ENCODE data around the gene YPEL1.
"Not testable (repeated sequence)": the region's sequence is repeated elsewhere in the genome, so short reads cannot be mapped to it uniquely, and the experiment has no call there.

YPEL1 gene

DNA sequence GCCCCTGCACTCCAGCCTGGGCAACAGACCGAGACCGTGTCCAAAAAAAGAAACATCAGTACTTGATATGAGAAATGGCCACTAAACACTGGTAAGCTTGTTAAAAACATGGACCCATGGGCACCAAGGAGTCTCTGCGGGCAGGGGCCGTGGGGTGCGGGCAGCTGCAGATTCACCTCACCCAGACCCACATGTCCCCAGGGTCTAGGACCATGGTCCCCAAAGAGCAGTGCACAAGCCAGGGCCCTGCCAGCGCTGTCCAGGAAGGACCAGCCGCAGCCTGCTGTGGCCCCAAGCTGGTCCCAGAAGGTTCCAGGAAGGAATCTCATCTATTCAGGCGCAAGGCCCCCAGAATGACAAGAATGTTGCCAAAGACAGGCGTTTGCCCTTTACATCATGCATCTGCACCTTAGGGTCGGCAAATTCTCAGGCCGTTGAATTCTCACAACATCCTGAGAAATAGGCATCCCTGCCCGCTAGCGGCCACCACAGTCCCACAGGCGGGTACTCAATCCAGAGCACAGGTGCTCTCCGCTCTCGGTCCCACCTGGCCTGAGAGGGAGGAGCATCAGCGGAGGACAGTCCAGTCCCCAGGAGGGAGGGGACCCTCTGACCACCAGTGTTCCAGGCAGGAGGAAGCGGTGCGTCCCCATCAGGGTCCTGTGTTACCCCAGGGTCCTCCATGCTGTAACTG is 9.5 kb downstream of the YPEL1 start:
- peaks cover 3% of the 10 kb centered on the region; the same call in 1 of the 2 replicates for H3K36me3 ChIP-seq (ENCODE audit: insufficient read depth, low read length)
- H3K4me2 ChIP-seq (ENCODE audit: low read depth, low read length, poor library complexity, severe bottlenecking), result peak overlapping the region; percentile 26
- H3K27me3 ChIP-seq (ENCODE audit: insufficient read depth, low read length, poor library complexity, severe bottlenecking), result no peaks in the 10 kb centered on the region
- H3F3A ChIP-seq (ENCODE audit: low read depth), result no peaks in the 10 kb centered on the region
- H3K9me3 ChIP-seq (ENCODE audit: insufficient read depth, low read depth, low read length), result no peaks in the 10 kb centered on the region
- peaks cover 16% of the 10 kb centered on the region for H4K20me1 ChIP-seq (ENCODE audit: insufficient read depth, low read length, poor library complexity, severe bottlenecking)
- no peaks in the 10 kb centered on the region for H3K9me2 ChIP-seq (replicated peaks; ENCODE audit: low read depth, low read length)
- H3K79me2 ChIP-seq (ENCODE audit: insufficient read depth, low read length), result peaks cover 54% of the 10 kb centered on the region; the same call in 1 of the 2 replicates
- peaks cover 12% of the 10 kb centered on the region for H3K4me1 ChIP-seq (ENCODE audit: insufficient read depth, low read length, poor library complexity, severe bottlenecking)
- H2AFZ ChIP-seq (ENCODE audit: low read length), result no peak overlapping the region
- no peak overlapping the region for H3K9ac ChIP-seq (ENCODE audit: low read depth, low read length, poor library complexity, severe bottlenecking)
- H3K4me3 ChIP-seq (ENCODE audit: low read length, poor library complexity, severe bottlenecking), result no peak overlapping the region
- TF ChIP-seq, protein P1, sequence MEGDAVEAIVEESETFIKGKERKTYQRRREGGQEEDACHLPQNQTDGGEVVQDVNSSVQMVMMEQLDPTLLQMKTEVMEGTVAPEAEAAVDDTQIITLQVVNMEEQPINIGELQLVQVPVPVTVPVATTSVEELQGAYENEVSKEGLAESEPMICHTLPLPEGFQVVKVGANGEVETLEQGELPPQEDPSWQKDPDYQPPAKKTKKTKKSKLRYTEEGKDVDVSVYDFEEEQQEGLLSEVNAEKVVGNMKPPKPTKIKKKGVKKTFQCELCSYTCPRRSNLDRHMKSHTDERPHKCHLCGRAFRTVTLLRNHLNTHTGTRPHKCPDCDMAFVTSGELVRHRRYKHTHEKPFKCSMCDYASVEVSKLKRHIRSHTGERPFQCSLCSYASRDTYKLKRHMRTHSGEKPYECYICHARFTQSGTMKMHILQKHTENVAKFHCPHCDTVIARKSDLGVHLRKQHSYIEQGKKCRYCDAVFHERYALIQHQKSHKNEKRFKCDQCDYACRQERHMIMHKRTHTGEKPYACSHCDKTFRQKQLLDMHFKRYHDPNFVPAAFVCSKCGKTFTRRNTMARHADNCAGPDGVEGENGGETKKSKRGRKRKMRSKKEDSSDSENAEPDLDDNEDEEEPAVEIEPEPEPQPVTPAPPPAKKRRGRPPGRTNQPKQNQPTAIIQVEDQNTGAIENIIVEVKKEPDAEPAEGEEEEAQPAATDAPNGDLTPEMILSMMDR (conservative IDR thresholded peaks at IDR 0.05; ENCODE audit: low read length), result no peak
- TF ChIP-seq EZH2phosphoT487 (IDR thresholded peaks at IDR 0.05; ENCODE audit: borderline replicate concordance), result no peak

- H3K27me3 ChIP-seq (ENCODE audit: insufficient read depth, low read length, poor library complexity, severe bottlenecking); H3K4me2 ChIP-seq (ENCODE audit: low read depth, low read length, poor library complexity, severe bottlenecking); H3K9ac ChIP-seq (ENCODE audit: low read depth, low read length, poor library complexity, severe bottlenecking); H3K36me3 ChIP-seq (ENCODE audit: insufficient read depth, low read length); H3K9me3 ChIP-seq (ENCODE audit: insufficient read depth, low read depth, low read length); H3F3A ChIP-seq (ENCODE audit: low read depth); H2AFZ ChIP-seq (ENCODE audit: low read length); H3K4me3 ChIP-seq (ENCODE audit: low read length, poor library complexity, severe bottlenecking); H3K9me2 ChIP-seq (replicated peaks; ENCODE audit: low read depth, low read length): not testable (repeated sequence)
- H3K4me1 ChIP-seq (ENCODE audit: insufficient read depth, low read length, poor library complexity, severe bottlenecking), result peaks cover 12% of the 10 kb centered on the region
- H3K79me2 ChIP-seq (ENCODE audit: insufficient read depth, low read length), result peaks cover 38% of the 10 kb centered on the region; the same call in 1 of the 2 replicates
- H4K20me1 ChIP-seq (ENCODE audit: insufficient read depth, low read length, poor library complexity, severe bottlenecking), result peaks cover 16% of the 10 kb centered on the region
These were observed 11.1 kb downstream of the YPEL1 start for GRCh38 chr22:21724496-21724895.

DNA sequence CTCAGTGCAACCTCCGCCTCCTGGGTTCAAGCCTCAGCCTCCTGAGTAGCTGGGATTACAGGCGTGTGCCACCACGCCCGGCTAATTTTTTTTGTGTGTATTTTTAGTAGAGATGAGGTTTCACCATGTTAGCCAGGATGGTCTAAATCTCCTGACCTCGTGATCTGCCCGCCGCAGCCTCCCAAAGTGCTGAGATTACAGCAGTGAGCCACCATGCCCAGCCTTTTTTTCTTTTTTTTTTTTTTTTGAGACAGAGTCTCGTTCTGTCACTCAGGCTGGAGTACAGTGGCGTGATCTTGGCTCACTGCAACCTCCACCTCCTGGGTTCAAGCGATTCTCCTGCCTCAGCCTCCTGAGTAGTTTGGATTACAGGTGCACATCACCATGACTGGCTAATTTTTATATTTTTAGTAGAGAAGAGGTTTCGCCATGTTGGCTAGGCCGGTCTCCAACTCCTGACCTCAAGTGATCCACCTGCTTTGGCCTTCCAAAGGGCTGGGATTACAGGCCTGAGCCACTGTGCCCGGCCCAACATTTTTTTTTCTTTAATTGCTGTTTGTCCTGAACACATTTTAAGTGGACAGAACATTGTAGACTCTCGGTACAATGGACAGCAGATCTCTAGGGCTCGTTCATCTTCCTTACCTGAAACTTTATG is 14.3 kb downstream of the YPEL1 start:
- H3K9me3 ChIP-seq (ENCODE audit: insufficient read depth, low read depth, low read length); H2AFZ ChIP-seq (ENCODE audit: low read length); H3F3A ChIP-seq (ENCODE audit: low read depth); H3K9ac ChIP-seq (ENCODE audit: low read depth, low read length, poor library complexity, severe bottlenecking); H3K4me3 ChIP-seq (ENCODE audit: low read length, poor library complexity, severe bottlenecking); H3K36me3 ChIP-seq (ENCODE audit: insufficient read depth, low read length); H3K27me3 ChIP-seq (ENCODE audit: insufficient read depth, low read length, poor library complexity, severe bottlenecking); H3K4me1 ChIP-seq (ENCODE audit: insufficient read depth, low read length, poor library complexity, severe bottlenecking); H3K9me2 ChIP-seq (replicated peaks; ENCODE audit: low read depth, low read length); H4K20me1 ChIP-seq (ENCODE audit: insufficient read depth, low read length, poor library complexity, severe bottlenecking); H3K4me2 ChIP-seq (ENCODE audit: low read depth, low read length, poor library complexity, severe bottlenecking): not testable (repeated sequence)
- H3K79me2 ChIP-seq (ENCODE audit: insufficient read depth, low read length), result peaks cover 16% of the 10 kb centered on the region; the same call in 1 of the 2 replicates

- not testable (repeated sequence) for H3K9me3 ChIP-seq (ENCODE audit: insufficient read depth, low read depth, low read length); H4K20me1 ChIP-seq (ENCODE audit: insufficient read depth, low read length, poor library complexity, severe bottlenecking); H3K4me3 ChIP-seq (ENCODE audit: low read length, poor library complexity, severe bottlenecking); H3K4me1 ChIP-seq (ENCODE audit: insufficient read depth, low read length, poor library complexity, severe bottlenecking); H3K9me2 ChIP-seq (replicated peaks; ENCODE audit: low read depth, low read length); H2AFZ ChIP-seq (ENCODE audit: low read length); H3K9ac ChIP-seq (ENCODE audit: low read depth, low read length, poor library complexity, severe bottlenecking); H3K27me3 ChIP-seq (ENCODE audit: insufficient read depth, low read length, poor library complexity, severe bottlenecking); H3K36me3 ChIP-seq (ENCODE audit: insufficient read depth, low read length); H3F3A ChIP-seq (ENCODE audit: low read depth); H3K79me2 ChIP-seq (ENCODE audit: insufficient read depth, low read length); H3K4me2 ChIP-seq (ENCODE audit: low read depth, low read length, poor library complexity, severe bottlenecking)
These were observed 15.3 kb downstream of the YPEL1 start for GRCh38 chr22:21720191-21720859.

Data from Loucy (cell line).